Parathyroid adenoma (tissue), 2 donors: Measurements from ENCODE around the gene TRPC5OS.

Source experiments
- H2AFZ ChIP-seq: fragments of 300-600 bp; sonication (generic); one replicate; pipeline ENCODE4 v1.7.0; 2017; ENCODE audit warnings: antibody characterized with exemption, mild to moderate bottlenecking
- H3K27ac ChIP-seq: fragments of 300-600 bp; sonication (generic); one replicate; pipeline ENCODE4 v1.7.0; 2017
- H3K27me3 ChIP-seq: fragments of 300-600 bp; sonication (generic); one replicate; pipeline ENCODE4 v1.7.0; 2017; ENCODE audit warnings: low read length; ENCODE audit not compliant: control insufficient read depth, insufficient read depth
- H3K36me3 ChIP-seq: fragments of 300-600 bp; sonication (generic); one replicate; pipeline ENCODE4 v1.7.0; 2017; ENCODE audit warnings: low read length; ENCODE audit not compliant: control insufficient read depth, insufficient read depth
- H3K4me1 ChIP-seq: fragments of 300-600 bp; sonication (generic); one replicate; pipeline ENCODE4 v1.7.0; 2017; ENCODE audit warnings: control low read depth
- H3K4me2 ChIP-seq: fragments of 300-600 bp; sonication (generic); one replicate; pipeline ENCODE4 v1.7.0; 2017; ENCODE audit warnings: low read length
- H3K4me3 ChIP-seq: fragments of 300-600 bp; sonication (generic); one replicate; pipeline ENCODE4 v1.7.0; 2017; ENCODE audit warnings: low read depth, low read length
- H3K79me2 ChIP-seq: fragments of 300-600 bp; sonication (generic); one replicate; pipeline ENCODE4 v1.7.0; 2017; ENCODE audit warnings: control low read depth
- H3K9ac ChIP-seq: fragments of 300-600 bp; sonication (generic); one replicate; pipeline ENCODE4 v1.7.0; 2017; ENCODE audit warnings: mild to moderate bottlenecking
- H3K9me3 ChIP-seq: fragments of 300-600 bp; sonication (generic); one replicate; pipeline ENCODE4 v1.7.0; 2017; ENCODE audit warnings: low read length; ENCODE audit not compliant: control insufficient read depth
- TF ChIP-seq, protein P1 (sequence below): fragments of 300-600 bp; sonication (generic); IDR thresholded peaks from one replicate; pipeline ENCODE4 v1.7.0; 2017; ENCODE audit warnings: antibody characterized with exemption, mild to moderate bottlenecking
- donor health status: primary hyperparathyroidism.

TRPC5OS gene

DNA sequence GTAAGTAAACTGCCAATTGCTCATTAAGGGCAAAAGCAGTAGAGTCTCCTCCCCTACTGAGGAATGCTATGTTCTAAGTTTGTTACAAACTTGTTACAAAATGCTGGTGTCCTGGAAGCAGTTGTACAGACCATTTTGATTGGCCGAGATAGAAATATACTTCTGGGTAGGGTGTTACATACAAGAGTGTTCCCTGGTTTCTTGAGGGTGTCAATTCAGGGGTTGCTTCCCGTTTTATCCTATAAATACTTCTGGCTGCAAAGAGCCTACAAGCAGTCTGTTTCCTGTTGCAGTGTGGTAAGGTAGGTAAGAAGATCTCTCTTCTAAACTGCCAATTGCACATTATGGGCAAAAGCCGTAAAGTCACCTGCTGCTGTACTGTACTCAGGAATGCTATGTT is 5.7 kb downstream of the TRPC5OS start:
- Histone ChIP-seq H3K4me3 (no peak overlapping the region), H3K79me2 (no peaks in the 10 kb centered on the region), H3K9me3 (no peaks in the 10 kb centered on the region), H3K27ac (no peak overlapping the region), H3K27me3 (no peaks in the 10 kb centered on the region), H3K4me1 (no peaks in the 10 kb centered on the region), H2AFZ (no peak overlapping the region), H3K36me3 (no peaks in the 10 kb centered on the region), H3K9ac (no peak overlapping the region), H3K4me2 (no peak overlapping the region)
- TF ChIP-seq, protein P1, sequence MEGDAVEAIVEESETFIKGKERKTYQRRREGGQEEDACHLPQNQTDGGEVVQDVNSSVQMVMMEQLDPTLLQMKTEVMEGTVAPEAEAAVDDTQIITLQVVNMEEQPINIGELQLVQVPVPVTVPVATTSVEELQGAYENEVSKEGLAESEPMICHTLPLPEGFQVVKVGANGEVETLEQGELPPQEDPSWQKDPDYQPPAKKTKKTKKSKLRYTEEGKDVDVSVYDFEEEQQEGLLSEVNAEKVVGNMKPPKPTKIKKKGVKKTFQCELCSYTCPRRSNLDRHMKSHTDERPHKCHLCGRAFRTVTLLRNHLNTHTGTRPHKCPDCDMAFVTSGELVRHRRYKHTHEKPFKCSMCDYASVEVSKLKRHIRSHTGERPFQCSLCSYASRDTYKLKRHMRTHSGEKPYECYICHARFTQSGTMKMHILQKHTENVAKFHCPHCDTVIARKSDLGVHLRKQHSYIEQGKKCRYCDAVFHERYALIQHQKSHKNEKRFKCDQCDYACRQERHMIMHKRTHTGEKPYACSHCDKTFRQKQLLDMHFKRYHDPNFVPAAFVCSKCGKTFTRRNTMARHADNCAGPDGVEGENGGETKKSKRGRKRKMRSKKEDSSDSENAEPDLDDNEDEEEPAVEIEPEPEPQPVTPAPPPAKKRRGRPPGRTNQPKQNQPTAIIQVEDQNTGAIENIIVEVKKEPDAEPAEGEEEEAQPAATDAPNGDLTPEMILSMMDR = no peak

- no peak overlapping the region for H3K4me2 ChIP-seq
- TF ChIP-seq, protein P1 = no peak
- no peak overlapping the region for H3K27ac ChIP-seq
These were observed 10.7 kb downstream of the TRPC5OS start for GRCh38 chrX:111886678-111887077.

GRCh38 chrX:111888600-111888999 is 12.6 kb downstream of the TRPC5OS start:
- TF ChIP-seq, protein P1 = no peak
- no peaks in the 10 kb centered on the region for H3K36me3 ChIP-seq
- no peak overlapping the region for H2AFZ ChIP-seq
- H3K27me3 ChIP-seq = no peaks in the 10 kb centered on the region
- H3K27ac ChIP-seq = no peak overlapping the region
- H3K4me2 ChIP-seq = no peak overlapping the region
- H3K9ac ChIP-seq = no peak overlapping the region
- no peaks in the 10 kb centered on the region for H3K4me1 ChIP-seq
- H3K79me2 ChIP-seq = no peaks in the 10 kb centered on the region
- no peaks in the 10 kb centered on the region for H3K9me3 ChIP-seq
- no peak overlapping the region for H3K4me3 ChIP-seq

More at GRCh38 chrX:111886678-111887077, 10.7 kb downstream of the TRPC5OS start:
- H3K27me3 ChIP-seq = no peaks in the 10 kb centered on the region
- no peak overlapping the region for H3K9ac ChIP-seq
- H3K4me1 ChIP-seq = no peaks in the 10 kb centered on the region
- no peak overlapping the region for H3K4me3 ChIP-seq
- no peaks in the 10 kb centered on the region for H3K9me3 ChIP-seq
- no peaks in the 10 kb centered on the region for H3K36me3 ChIP-seq
- no peak overlapping the region for H2AFZ ChIP-seq
- H3K79me2 ChIP-seq = no peaks in the 10 kb centered on the region

GRCh38 chrX:111892375-111892774 is 16.4 kb downstream of the TRPC5OS start:
- Histone ChIP-seq H3K27ac (no peak overlapping the region), H3K4me2 (no peak overlapping the region), H3K79me2 (no peaks in the 10 kb centered on the region), H3K9me3 (no peaks in the 10 kb centered on the region), H3K36me3 (no peaks in the 10 kb centered on the region), H2AFZ (no peak overlapping the region), H3K4me3 (no peak overlapping the region), H3K9ac (no peak overlapping the region), H3K27me3 (no peaks in the 10 kb centered on the region), H3K4me1 (no peaks in the 10 kb centered on the region)
- TF ChIP-seq, protein P1 = no peak

GRCh38 chrX:111896148-111896547 is 20.2 kb downstream of the TRPC5OS start:
- H3K9me3 ChIP-seq = no peaks in the 10 kb centered on the region
- H3K27me3 ChIP-seq = no peaks in the 10 kb centered on the region
- H2AFZ ChIP-seq = no peak overlapping the region
- TF ChIP-seq, protein P1 = no peak
- no peak overlapping the region for H3K4me3 ChIP-seq
- no peak overlapping the region for H3K27ac ChIP-seq
- H3K79me2 ChIP-seq = no peaks in the 10 kb centered on the region
- no peak overlapping the region for H3K4me2 ChIP-seq
- H3K36me3 ChIP-seq = no peaks in the 10 kb centered on the region
- H3K4me1 ChIP-seq = no peaks in the 10 kb centered on the region
- H3K9ac ChIP-seq = no peak overlapping the region
